GM12878 (cell line): Measurements from ENCODE around the gene MRPL21. TPM values are rescaled to one million over a fixed set of nuclear protein-coding genes. Genes with fewer than 3 reads are reported as not detected.

ENCODE experiments used
- DPF2 ChIP-seq: fragments of 450-650 bp; IDR thresholded peaks from 2 replicates; pipeline ENCODE4 v1.6.1; 2017; ENCODE audit warnings: mild to moderate bottlenecking
- EED ChIP-seq: sonication (generic); IDR thresholded peaks from 2 replicates; pipeline ENCODE4 v1.6.1; 2016; ENCODE audit warnings: antibody characterized with exemption, low read depth
- EP300 ChIP-seq, 2 experiments: fragments of 150-350 bp in 1 of 2; IDR thresholded peaks; 2 replicates each; pipeline ENCODE4 v1.6.1; 2011 to 2012; ENCODE audit warnings: low read depth in 2 of 2, low read length in 2 of 2, borderline replicate concordance in 1 of 2, improper control_type of control experiment in 1 of 2, inconsistent platforms in 1 of 2; ENCODE audit not compliant: control insufficient read depth in 1 of 2
- IKZF1 ChIP-seq: fragments of 450-650 bp; conservative IDR thresholded peaks from 2 replicates; pipeline ENCODE4 v1.6.1; 2017; ENCODE audit warnings: antibody characterized with exemption, mild to moderate bottlenecking
- IKZF2 ChIP-seq, 2 experiments: fragments of 450-650 bp; IDR thresholded peaks; 2 replicates each; pipeline ENCODE4 v1.6.1; 2017; ENCODE audit warnings: mild to moderate bottlenecking in 2 of 2, moderate library complexity in 2 of 2
- IRF4 ChIP-seq: IDR thresholded peaks from 2 replicates; pipeline ENCODE4 v1.6.1; 2011; ENCODE audit warnings: low read depth, low read length
- MTA3 ChIP-seq: IDR thresholded peaks from 2 replicates; pipeline ENCODE4 v1.6.1; 2012; ENCODE audit warnings: low read length, inconsistent platforms, borderline replicate concordance
- PKNOX1 ChIP-seq: fragments of 450-650 bp; IDR thresholded peaks from 2 replicates; pipeline ENCODE4 v1.6.1; 2016; ENCODE audit warnings: mild to moderate bottlenecking
- RELB ChIP-seq: fragments of 450-650 bp; IDR thresholded peaks from 2 replicates; pipeline ENCODE4 v1.6.1; 2017; ENCODE audit warnings: low read depth, mild to moderate bottlenecking, moderate library complexity
- ZBTB4 ChIP-seq: fragments of 450-650 bp; formaldehyde crosslinking; IDR thresholded peaks from 2 replicates; pipeline ENCODE4 v1.4.0; 2022; ENCODE audit warnings: mild to moderate bottlenecking, moderate library complexity
- polyA plus RNA-seq, 11 experiments: library from polyadenylated mRNA; depleted of rRNA in 4 of 11; unstranded in 6 of 11; stranded (reverse) in 5 of 11; fragments of >200 nt; fragmentation: Nextera tagmentation in 4 of 11; fragmentation: Illumina TruSeq in 1 of 11; extraction: Ambion mirVana in 4 of 11; extraction: Trizol in 1 of 11; gene quantifications; 1 replicate in 1 of 11; 2 replicates in 10 of 11; pipeline versions ENCODE4 v1.2.1 to v1.2.3, GENCODE V29; 2011 to 2016; ENCODE audit warnings: inconsistent platforms in 2 of 11, missing spikeins in 2 of 11, low read depth in 1 of 11
- total RNA-seq, 4 experiments: library from RNA; depleted of rRNA in 3 of 4; stranded (reverse); fragments of >200 nt in 3 of 4; fragmentation: Illumina TruSeq in 1 of 4; extraction: Trizol in 1 of 4; gene quantifications; 2 replicates each; pipeline versions ENCODE4 v1.2.1 to v1.2.3, GENCODE V29; 2013 to 2021

Gene MRPL21
- total and polyA plus RNA-seq, 10 of the 15 experiments (the other 5 are each of a cell fraction or from before 2014, with no cell fraction given), result 86.6 to 283 (median 130) TPM

- TF ChIP-seq ZBTB4 (no peak), EED (0 out of 2 replicates have a peak, but pooled peaks have one; percentile 29), IRF4 (peak; percentile 83), PKNOX1 (peak; percentile 40; the same call in 1 of the 2 replicates), EP300 (IDR thresholded peaks at IDR 0.05; ENCODE audit: borderline replicate concordance in 1 of 2, control insufficient read depth in 1 of 2, low read depth in 2 of 2, low read length in 2 of 2) (0 out of 4 replicates have a peak, but pooled peaks of 1 of the 2 experiments have one; percentile 7), RELB (peak; percentile 43; the same call in 1 of the 2 replicates), IKZF2 (IDR thresholded peaks at IDR 0.05) (peak; percentile 37 to 55; a peak in 3 of 4 replicates), IKZF1 (peak; percentile 62), DPF2 (peak; percentile 68; the same call in 1 of the 2 replicates), MTA3 (no peak)
Observed at GRCh38 chr11:68927280-68928135, 23.9 kb upstream of the MRPL21 start (continued).
